Chondrocyte (in vitro differentiated cells): ENCODE data around the gene MXRA8. TPM values are rescaled to one million over a fixed set of nuclear protein-coding genes. Genes with fewer than 3 reads are reported as not detected.
"Not testable (repeated sequence)": the region's sequence is repeated elsewhere in the genome, so short reads cannot be mapped to it uniquely, and the experiment has no call there.

Experiments used
- DNase-seq: peaks from one replicate; pipeline ENCODE4 v3.0.0; 2021; ENCODE audit warnings: mixed read lengths, low spot score
- H3K27ac Mint-ChIP-seq: one replicate; pipeline ENCODE4 v1.8.0; 2021; ENCODE audit warnings: mild to moderate bottlenecking, moderate library complexity, mixed read lengths; ENCODE audit not compliant: unreplicated experiment
- H3K27me3 Mint-ChIP-seq: 2 replicates; pipeline ENCODE4 v1.8.0; 2021; ENCODE audit warnings: low read depth, mixed read lengths
- H3K36me3 Mint-ChIP-seq: 2 replicates; pipeline ENCODE4 v1.8.0; 2021; ENCODE audit warnings: low read depth, mixed read lengths
- H3K4me1 Mint-ChIP-seq: 2 replicates; pipeline ENCODE4 v1.8.0; 2021; ENCODE audit warnings: low read depth, mild to moderate bottlenecking, mixed read lengths
- H3K4me3 Mint-ChIP-seq: one replicate; pipeline ENCODE4 v1.8.0; 2021; ENCODE audit warnings: mild to moderate bottlenecking, moderate library complexity, mixed read lengths; ENCODE audit not compliant: unreplicated experiment
- H3K9me3 Mint-ChIP-seq: 2 replicates; pipeline ENCODE4 v1.8.0; 2021; ENCODE audit warnings: low read depth, mixed read lengths
- total RNA-seq: library from RNA; stranded (reverse); gene quantifications from 3 replicates; pipeline ENCODE4 v1.2.1, GENCODE V29; 2021
- TF ChIP-seq, protein P1 (sequence below): fragments of 200-600 bp; sonication (generic); IDR thresholded peaks from 2 replicates; pipeline ENCODE4 v1.5.0; 2021; ENCODE audit warnings: antibody characterized with exemption, mild to moderate bottlenecking, moderate library complexity

Gene MXRA8
- total RNA-seq, 1 donor from 2014 or later: 158 TPM

GRCh38 chr1:1388078-1388472 lies 29.7 kb upstream of the MXRA8 start:
- Mint-ChIP-seq H3K4me1 (no peaks in the 10 kb centered on the region), H3K27ac (no peak overlapping the region), H3K9me3 (no peaks in the 10 kb centered on the region), H3K27me3 (no peaks in the 10 kb centered on the region), H3K36me3 (peaks cover 50% of the 10 kb centered on the region), H3K4me3 (no peak overlapping the region)
- TF ChIP-seq, protein P1, sequence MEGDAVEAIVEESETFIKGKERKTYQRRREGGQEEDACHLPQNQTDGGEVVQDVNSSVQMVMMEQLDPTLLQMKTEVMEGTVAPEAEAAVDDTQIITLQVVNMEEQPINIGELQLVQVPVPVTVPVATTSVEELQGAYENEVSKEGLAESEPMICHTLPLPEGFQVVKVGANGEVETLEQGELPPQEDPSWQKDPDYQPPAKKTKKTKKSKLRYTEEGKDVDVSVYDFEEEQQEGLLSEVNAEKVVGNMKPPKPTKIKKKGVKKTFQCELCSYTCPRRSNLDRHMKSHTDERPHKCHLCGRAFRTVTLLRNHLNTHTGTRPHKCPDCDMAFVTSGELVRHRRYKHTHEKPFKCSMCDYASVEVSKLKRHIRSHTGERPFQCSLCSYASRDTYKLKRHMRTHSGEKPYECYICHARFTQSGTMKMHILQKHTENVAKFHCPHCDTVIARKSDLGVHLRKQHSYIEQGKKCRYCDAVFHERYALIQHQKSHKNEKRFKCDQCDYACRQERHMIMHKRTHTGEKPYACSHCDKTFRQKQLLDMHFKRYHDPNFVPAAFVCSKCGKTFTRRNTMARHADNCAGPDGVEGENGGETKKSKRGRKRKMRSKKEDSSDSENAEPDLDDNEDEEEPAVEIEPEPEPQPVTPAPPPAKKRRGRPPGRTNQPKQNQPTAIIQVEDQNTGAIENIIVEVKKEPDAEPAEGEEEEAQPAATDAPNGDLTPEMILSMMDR: no peak
- no peak for DNase-seq

DNA sequence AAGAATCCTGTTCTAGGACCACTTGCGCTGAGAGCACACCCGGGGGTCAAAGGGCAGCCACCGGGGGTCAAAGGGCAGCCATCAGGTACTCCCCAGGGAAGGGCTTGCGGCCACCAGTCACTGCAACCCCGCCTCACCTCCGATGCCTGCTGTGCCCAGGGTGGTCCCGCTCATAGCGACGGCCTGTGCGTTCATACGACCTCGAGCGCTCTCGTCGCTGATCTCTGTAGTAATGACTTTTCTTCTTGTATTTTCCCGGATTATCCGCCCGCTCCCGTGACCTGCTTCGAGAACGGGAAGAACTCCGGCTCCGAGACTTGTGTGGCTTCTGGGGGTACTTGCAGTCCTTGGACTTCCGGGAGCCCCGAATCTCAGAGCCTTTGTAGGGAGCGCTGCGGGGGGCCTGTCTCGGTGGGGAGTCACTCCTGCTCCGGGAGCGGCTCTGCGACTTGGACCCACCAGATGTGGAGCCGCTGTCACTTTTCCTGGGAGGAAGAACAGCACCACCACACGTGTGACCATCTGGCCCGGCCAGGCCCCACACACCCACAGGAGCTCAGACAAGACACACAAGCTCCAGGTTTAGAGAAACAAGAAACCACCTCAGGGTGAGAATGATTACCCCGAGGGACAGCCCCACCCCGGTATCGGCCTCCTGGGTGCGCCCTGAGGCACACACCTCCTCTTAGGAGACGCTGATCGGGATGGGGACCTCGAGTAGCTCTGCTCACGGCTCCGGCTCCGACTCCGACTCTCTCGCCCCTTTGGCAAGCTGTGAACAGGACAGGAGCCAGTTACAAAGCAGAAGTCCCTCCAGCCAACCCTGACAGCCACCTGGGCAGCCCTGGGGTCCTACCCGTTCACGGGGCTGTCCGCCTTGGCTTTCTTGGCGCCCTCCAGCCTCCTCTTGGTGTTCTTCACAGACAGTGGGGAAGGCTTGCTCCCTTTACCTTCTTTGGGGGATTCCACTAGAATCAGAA lies 29.0 kb upstream of the MXRA8 start:
- Mint-ChIP-seq H3K4me1 (no peaks in the 10 kb centered on the region), H3K27me3 (no peaks in the 10 kb centered on the region), H3K9me3 (no peaks in the 10 kb centered on the region), H3K27ac (no peak overlapping the region), H3K36me3 (peaks cover 46% of the 10 kb centered on the region), H3K4me3 (no peak overlapping the region)
- DNase-seq: peak; percentile 91
- TF ChIP-seq, protein P1: no peak

DNA sequence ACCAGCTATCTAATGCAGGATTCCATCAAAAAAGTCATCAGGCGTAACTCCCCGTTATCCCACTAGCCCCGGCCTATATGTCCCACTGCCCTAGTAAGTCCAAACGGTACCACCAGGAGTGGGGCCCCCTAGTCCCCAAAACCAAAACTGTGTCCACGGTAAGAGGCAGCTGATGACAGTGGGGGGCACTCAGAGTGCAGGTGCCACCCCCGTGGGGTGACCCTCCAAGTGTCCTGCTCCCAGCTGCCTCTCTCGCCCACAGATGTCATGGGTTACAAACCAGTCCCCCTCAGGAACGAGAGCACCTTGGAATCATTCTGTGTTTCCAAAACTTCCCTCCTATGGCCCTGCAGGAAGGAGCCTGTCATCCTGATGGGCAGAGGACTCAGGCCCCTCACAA lies 27.6 kb upstream of the MXRA8 start:
- Mint-ChIP-seq H3K4me1 (no peaks in the 10 kb centered on the region), H3K36me3 (peaks cover 37% of the 10 kb centered on the region), H3K4me3 (no peak overlapping the region), H3K27ac (no peak overlapping the region), H3K27me3 (no peaks in the 10 kb centered on the region), H3K9me3 (no peaks in the 10 kb centered on the region)
- TF ChIP-seq, protein P1: no peak
- DNase-seq: no peak

DNA sequence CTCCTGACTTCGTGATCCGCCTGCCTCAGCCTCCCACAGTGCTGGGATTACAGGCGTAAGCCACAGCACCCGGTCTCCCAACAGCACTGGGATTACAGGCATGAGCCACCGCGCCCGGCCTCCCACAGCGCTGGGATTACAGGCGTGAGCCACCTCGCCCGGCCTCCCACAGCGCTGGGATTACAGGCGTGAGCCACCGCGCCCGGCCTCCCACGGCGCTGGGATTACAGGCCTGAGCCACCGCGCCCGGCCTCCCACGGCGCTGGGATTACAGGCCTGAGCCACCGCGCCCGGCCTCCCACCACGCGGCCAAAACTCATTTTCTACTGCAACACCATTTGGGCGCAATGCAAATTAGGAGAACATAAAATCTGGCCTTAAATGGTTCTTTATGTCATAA lies 27.0 kb upstream of the MXRA8 start:
- not testable (repeated sequence) for H3K4me1 Mint-ChIP-seq, H3K27me3 Mint-ChIP-seq, DNase-seq, H3K27ac Mint-ChIP-seq, H3K9me3 Mint-ChIP-seq, H3K4me3 Mint-ChIP-seq
- peaks cover 32% of the 10 kb centered on the region for H3K36me3 Mint-ChIP-seq

- Mint-ChIP-seq H3K27ac (no peak overlapping the region), H3K4me3 (no peak overlapping the region), H3K36me3 (peaks cover 5% of the 10 kb centered on the region), H3K9me3 (no peaks in the 10 kb centered on the region), H3K27me3 (no peaks in the 10 kb centered on the region), H3K4me1 (peaks cover 3% of the 10 kb centered on the region)
- TF ChIP-seq, protein P1: no peak
- no peak for DNase-seq
These were observed 22.9 kb upstream of the MXRA8 start for GRCh38 chr1:1381294-1381693.
